Urinary bladder (tissue), 4 donors: ENCODE data around the gene ADGRG1. TPM values are rescaled to one million over a fixed set of nuclear protein-coding genes. Genes with fewer than 3 reads are reported as not detected.

Experiments used
- DNase-seq: peaks from one replicate; pipeline ENCODE4 v3.0.0-alpha.2; 2015; ENCODE audit errors: extremely low spot score
- H3K27ac ChIP-seq: one replicate; pipeline ENCODE4 v1.5.1; 2013; ENCODE audit warnings: low read depth, mild to moderate bottlenecking, moderate library complexity
- H3K36me3 ChIP-seq: one replicate; pipeline ENCODE4 v1.6.1; 2013; ENCODE audit warnings: mild to moderate bottlenecking, moderate library complexity; ENCODE audit not compliant: insufficient read depth
- H3K4me1 ChIP-seq: one replicate; pipeline ENCODE4 v1.6.1; 2013; ENCODE audit warnings: mild to moderate bottlenecking, moderate library complexity; ENCODE audit not compliant: insufficient read depth
- H3K4me3 ChIP-seq: one replicate; pipeline ENCODE4 v1.5.1; 2013; ENCODE audit warnings: low read depth, low read length
- WGBS: extraction: QIAGEN DNeasy Blood & Tissue Kit; methylation state at CpG from one replicate; pipeline ENCODE4 v1.1.7; 2013; 5-methylcytosine and 5-hydroxymethylcytosine counted together
- polyA plus RNA-seq: library from polyadenylated mRNA; stranded (reverse); fragments of 200-250 nt; gene quantifications from one replicate; pipeline ENCODE4 v1.2.3, GENCODE V29; 2013
- total RNA-seq: library from RNA; depleted of rRNA; stranded (reverse); fragments of >200 nt; gene quantifications from one replicate; pipeline ENCODE4 v1.2.3, GENCODE V29; 2014
- donor health status: healthy with polysubstance abuse.
- donor health status: healthy.

Gene ADGRG1
- total and polyA plus RNA-seq, 2 donors: 11.5 to 36.1 TPM

DNA sequence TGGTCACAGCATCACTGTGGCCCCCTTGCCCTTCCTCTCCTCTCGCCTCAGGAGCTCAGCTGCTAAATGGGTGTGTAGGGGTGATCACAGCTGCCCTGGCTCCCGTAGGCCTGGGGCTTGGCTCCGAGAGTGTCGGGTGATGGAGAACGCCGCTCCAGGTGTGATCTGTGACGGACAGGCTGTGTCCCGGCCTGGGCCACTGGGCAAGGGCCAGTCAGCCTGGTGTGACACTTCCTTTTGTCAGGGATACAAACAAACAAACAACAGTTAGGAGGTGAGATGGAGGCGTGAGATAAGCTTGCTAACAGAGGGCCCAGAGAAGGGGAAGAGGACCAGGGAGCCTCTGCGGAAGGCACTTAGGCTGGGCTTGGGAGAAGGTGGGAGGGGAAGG is 2.0 kb downstream of the ADGRG1 start:
- Histone ChIP-seq H3K36me3 (no peaks in the 10 kb centered on the region), H3K27ac (no peak overlapping the region), H3K4me1 (no peaks in the 10 kb centered on the region), H3K4me3 (no peak overlapping the region)
- DNase-seq: no peak
- 70% methylated on average over 10 of the region's 10 CpGs for WGBS

- H3K4me3 ChIP-seq: no peak overlapping the region
- H3K36me3 ChIP-seq: no peaks in the 10 kb centered on the region
- 77% methylated on average over 21 of the region's 21 CpGs for WGBS
- no peak for DNase-seq
- no peak overlapping the region for H3K27ac ChIP-seq
- H3K4me1 ChIP-seq: no peaks in the 10 kb centered on the region
Observed at GRCh38 chr16:57630931-57631845, 2.8 kb downstream of the ADGRG1 start.

DNA sequence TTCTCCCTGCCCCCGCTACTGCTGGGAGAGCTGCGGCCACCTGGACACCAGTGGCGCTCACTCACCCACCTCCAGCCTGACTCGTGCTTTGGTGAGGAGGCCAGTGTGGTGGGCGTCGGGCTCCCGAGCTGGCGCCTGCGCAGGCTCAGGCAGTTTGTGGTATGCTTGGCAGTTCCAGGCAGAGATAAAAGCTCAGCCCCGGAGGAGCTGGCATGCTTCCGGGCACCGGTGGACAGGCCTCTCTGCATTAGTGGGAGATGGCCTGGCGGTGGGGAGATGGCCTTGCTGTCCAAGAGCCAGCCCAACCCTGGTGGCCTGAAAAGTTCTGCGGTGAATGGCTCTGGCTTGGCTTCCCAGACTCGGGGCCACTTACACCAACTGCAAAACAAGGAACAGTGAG is 4.1 kb downstream of the ADGRG1 start:
- H3K4me3 ChIP-seq: no peak overlapping the region
- no peak overlapping the region for H3K27ac ChIP-seq
- 62% methylated on average over 15 of the region's 15 CpGs for WGBS
- no peaks in the 10 kb centered on the region for H3K4me1 ChIP-seq
- no peaks in the 10 kb centered on the region for H3K36me3 ChIP-seq
- no peak for DNase-seq

DNA sequence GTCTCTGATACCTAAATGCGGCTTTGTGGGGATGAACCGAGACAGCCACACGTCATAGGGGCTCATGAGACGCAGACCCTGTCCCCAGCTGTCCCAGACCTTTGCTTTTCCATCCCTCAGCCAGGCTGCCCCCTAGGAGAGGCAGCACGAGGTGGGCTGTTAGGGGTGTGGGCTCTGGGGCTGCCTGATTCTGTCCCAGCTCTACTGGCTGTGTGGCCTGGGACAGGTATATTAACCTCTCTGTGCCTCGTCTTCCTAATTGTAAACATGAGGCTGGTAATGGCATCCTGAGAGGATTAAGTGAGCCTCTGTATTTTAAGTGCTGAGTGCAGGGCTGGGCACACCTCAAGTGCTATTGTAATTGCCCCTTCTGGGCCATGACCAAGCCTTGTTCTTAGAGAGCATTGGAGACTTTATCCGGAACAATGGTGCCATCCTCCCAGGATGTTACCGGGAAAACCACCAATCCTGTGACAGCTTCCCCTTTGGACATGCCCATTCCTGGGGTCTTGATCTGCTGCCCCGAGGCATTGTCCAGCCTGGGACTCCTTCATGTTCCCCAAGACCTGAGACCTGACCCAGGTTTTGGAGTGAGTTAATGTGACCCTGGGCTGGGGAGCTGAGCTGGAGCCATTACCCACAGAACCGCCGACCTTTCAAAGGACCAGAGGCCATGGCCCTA is 5.1 kb downstream of the ADGRG1 start:
- Histone ChIP-seq H3K27ac (no peak overlapping the region), H3K4me1 (no peaks in the 10 kb centered on the region), H3K4me3 (no peak overlapping the region), H3K36me3 (no peaks in the 10 kb centered on the region)
- 91% methylated on average over 11 of the region's 11 CpGs for WGBS
- no peak for DNase-seq

- Histone ChIP-seq H3K4me1 (no peaks in the 10 kb centered on the region), H3K27ac (no peak overlapping the region), H3K4me3 (no peak overlapping the region), H3K36me3 (no peaks in the 10 kb centered on the region)
- DNase-seq: no peak
- WGBS: 78% methylated on average over 4 of the region's 4 CpGs
Observed at GRCh38 chr16:57634171-57634570, 5.7 kb downstream of the ADGRG1 start.

- Histone ChIP-seq H3K27ac (no peak overlapping the region), H3K4me3 (no peak overlapping the region), H3K36me3 (no peaks in the 10 kb centered on the region), H3K4me1 (no peaks in the 10 kb centered on the region)
- WGBS: 64% methylated on average over 16 of the region's 16 CpGs
- DNase-seq: no peak
Observed at GRCh38 chr16:57635266-57636097, 7.1 kb downstream of the ADGRG1 start.

DNA sequence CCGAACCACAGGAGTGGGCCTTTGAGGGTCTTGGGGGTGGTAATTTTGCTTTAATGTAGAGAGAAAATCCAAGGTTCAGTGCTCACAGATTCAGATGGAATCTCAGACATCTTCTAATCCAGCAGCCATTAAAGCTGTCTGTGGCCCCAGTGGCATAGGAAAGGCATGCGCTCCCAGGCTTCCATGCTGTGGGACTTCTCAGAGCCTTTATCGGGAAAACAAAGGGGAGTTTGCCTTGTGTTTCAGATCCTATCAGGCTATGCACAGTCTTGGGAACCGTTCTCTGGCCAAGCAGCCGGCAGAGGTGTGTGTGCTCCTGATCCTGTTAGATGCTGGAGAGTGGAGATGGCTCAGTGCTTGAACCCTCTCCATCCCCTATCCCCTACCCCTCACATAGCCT is 7.8 kb downstream of the ADGRG1 start:
- H3K36me3 ChIP-seq: no peaks in the 10 kb centered on the region
- no peak overlapping the region for H3K27ac ChIP-seq
- 83% methylated on average over 5 of the region's 5 CpGs for WGBS
- DNase-seq: no peak
- no peaks in the 10 kb centered on the region for H3K4me1 ChIP-seq
- no peak overlapping the region for H3K4me3 ChIP-seq

DNA sequence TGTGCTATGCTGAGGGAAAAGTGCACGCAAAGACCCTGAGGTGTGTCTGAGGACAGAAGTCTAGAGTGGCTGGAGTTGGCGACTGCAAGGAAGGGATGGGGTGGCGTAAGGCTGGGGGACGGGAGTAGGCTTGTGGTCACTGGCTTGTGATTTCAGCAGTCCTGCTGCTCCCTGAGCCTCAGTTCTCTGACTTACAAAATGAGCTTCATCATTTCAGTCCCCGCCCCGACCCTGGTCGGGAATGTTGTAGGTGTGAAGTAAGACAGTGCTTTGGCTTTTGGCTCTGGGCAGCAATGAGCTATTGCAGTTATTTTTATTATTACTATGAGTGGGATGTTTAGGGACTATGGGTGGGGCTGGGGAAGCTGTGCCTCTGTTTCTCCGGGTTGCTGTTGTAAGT is 8.6 kb downstream of the ADGRG1 start:
- Histone ChIP-seq H3K27ac (no peak overlapping the region), H3K36me3 (no peaks in the 10 kb centered on the region), H3K4me1 (no peaks in the 10 kb centered on the region), H3K4me3 (no peak overlapping the region)
- 63% methylated on average over 8 of the region's 8 CpGs for WGBS
- DNase-seq: no peak

DNA sequence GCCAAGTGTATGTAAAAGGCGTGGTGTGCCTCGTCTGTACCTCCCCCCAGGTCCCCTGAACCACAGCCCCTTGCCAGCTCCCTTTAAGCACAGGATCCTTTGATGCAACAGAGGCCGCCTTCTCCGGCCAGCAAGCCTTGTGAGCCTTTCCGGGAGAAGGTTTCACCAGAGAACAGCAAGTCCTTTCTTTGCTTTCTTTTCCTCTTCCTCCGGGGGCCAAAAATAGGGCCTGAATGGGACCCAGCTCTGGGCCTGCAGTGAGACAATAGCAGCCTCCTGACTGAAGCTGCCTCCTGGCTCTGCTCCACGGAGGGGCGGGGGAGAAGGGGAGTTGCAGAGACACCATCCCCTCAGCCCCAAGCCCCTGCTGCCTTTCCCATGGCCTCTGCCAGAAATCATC is 9.0 kb downstream of the ADGRG1 start:
- no peaks in the 10 kb centered on the region for H3K36me3 ChIP-seq
- H3K4me1 ChIP-seq: no peaks in the 10 kb centered on the region
- H3K27ac ChIP-seq: no peak overlapping the region
- 43% methylated on average over 8 of the region's 8 CpGs for WGBS
- no peak overlapping the region for H3K4me3 ChIP-seq
- no peak for DNase-seq

GRCh38 chr16:57637965-57638364 is 9.5 kb downstream of the ADGRG1 start:
- DNase-seq: no peak
- Histone ChIP-seq H3K4me1 (no peaks in the 10 kb centered on the region), H3K36me3 (no peaks in the 10 kb centered on the region), H3K4me3 (no peak overlapping the region), H3K27ac (no peak overlapping the region)
- 77% methylated on average over 6 of the region's 6 CpGs for WGBS

- DNase-seq: no peak
- no peak overlapping the region for H3K4me3 ChIP-seq
- no peaks in the 10 kb centered on the region for H3K4me1 ChIP-seq
- WGBS: 90% methylated on average over 2 of the region's 2 CpGs
- H3K36me3 ChIP-seq: no peaks in the 10 kb centered on the region
- no peak overlapping the region for H3K27ac ChIP-seq
Observed at GRCh38 chr16:57638381-57638780, 10.0 kb downstream of the ADGRG1 start.

GRCh38 chr16:57639172-57639887 is 10.9 kb downstream of the ADGRG1 start:
- 37% methylated on average over 23 of the region's 23 CpGs for WGBS
- Histone ChIP-seq H3K4me1 (no peaks in the 10 kb centered on the region), H3K27ac (no peak overlapping the region), H3K36me3 (no peaks in the 10 kb centered on the region), H3K4me3 (no peak overlapping the region)
- DNase-seq: no peak

GRCh38 chr16:57640185-57640584 is 11.8 kb downstream of the ADGRG1 start:
- no peaks in the 10 kb centered on the region for H3K36me3 ChIP-seq
- no peak for DNase-seq
- no peaks in the 10 kb centered on the region for H3K4me1 ChIP-seq
- 92% methylated on average over 9 of the region's 9 CpGs for WGBS
- no peak overlapping the region for H3K4me3 ChIP-seq
- H3K27ac ChIP-seq: no peak overlapping the region
